Neural crest cell (in vitro differentiated cells): ENCODE data around the gene SEC14L1. TPM values are rescaled to one million over a fixed set of nuclear protein-coding genes. Genes with fewer than 3 reads are reported as not detected.

Source experiments
- DNase-seq: peaks from one replicate; pipeline ENCODE4 v3.0.0; 2021; ENCODE audit warnings: low read depth, mixed read lengths, low spot score
- H3K27ac Mint-ChIP-seq: one replicate; pipeline ENCODE4 v1.8.0; 2021; ENCODE audit warnings: mild to moderate bottlenecking, mixed read lengths; ENCODE audit not compliant: unreplicated experiment
- H3K27me3 Mint-ChIP-seq: 2 replicates; pipeline ENCODE4 v1.8.0; 2021; ENCODE audit warnings: low read depth, mild to moderate bottlenecking, mixed read lengths
- H3K36me3 Mint-ChIP-seq: 2 replicates; pipeline ENCODE4 v1.8.0; 2021; ENCODE audit warnings: low read depth, mild to moderate bottlenecking, mixed read lengths
- H3K4me1 Mint-ChIP-seq: 2 replicates; pipeline ENCODE4 v1.8.0; 2021; ENCODE audit warnings: mixed read lengths
- H3K4me3 Mint-ChIP-seq: one replicate; pipeline ENCODE4 v1.8.0; 2021; ENCODE audit warnings: mild to moderate bottlenecking, mixed read lengths
- H3K9me3 Mint-ChIP-seq: 2 replicates; pipeline ENCODE4 v1.8.0; 2021; ENCODE audit warnings: mixed read lengths
- CTCF ChIP-seq: fragments of 200-600 bp; sonication (generic); conservative IDR thresholded peaks from 2 replicates; pipeline ENCODE4 v1.5.0; 2021; ENCODE audit warnings: antibody characterized with exemption, mild to moderate bottlenecking
- total RNA-seq: library from RNA; stranded (reverse); gene quantifications from 2 replicates; pipeline ENCODE4 v1.2.1, GENCODE V29; 2021

The SEC14L1 gene
- total RNA-seq, 1 donor from 2014 or later, result 108 TPM

GRCh38 chr17:77184474-77184873 is 43.7 kb downstream of the SEC14L1 start:
- DNase-seq, result no peak
- no peaks in the 10 kb centered on the region for H3K27me3 Mint-ChIP-seq
- H3K4me1 Mint-ChIP-seq, result peaks cover 24% of the 10 kb centered on the region
- peaks cover 3% of the 10 kb centered on the region for H3K36me3 Mint-ChIP-seq
- no peaks in the 10 kb centered on the region for H3K9me3 Mint-ChIP-seq
- no peak for TF ChIP-seq CTCF
- H3K27ac Mint-ChIP-seq, result no peak overlapping the region
- H3K4me3 Mint-ChIP-seq, result no peak overlapping the region

- Mint-ChIP-seq H3K4me1 (peaks cover 27% of the 10 kb centered on the region), H3K9me3 (no peaks in the 10 kb centered on the region), H3K27me3 (no peaks in the 10 kb centered on the region), H3K36me3 (peaks cover 3% of the 10 kb centered on the region), H3K4me3 (no peak overlapping the region), H3K27ac (no peak overlapping the region)
- no peak for TF ChIP-seq CTCF
- DNase-seq, result no peak
Measured at GRCh38 chr17:77185137-77185536, 44.4 kb downstream of the SEC14L1 start.

- no peaks in the 10 kb centered on the region for H3K9me3 Mint-ChIP-seq
- no peaks in the 10 kb centered on the region for H3K27me3 Mint-ChIP-seq
- H3K36me3 Mint-ChIP-seq, result peaks cover 1% of the 10 kb centered on the region
- DNase-seq, result no peak
- H3K4me1 Mint-ChIP-seq, result peaks cover 31% of the 10 kb centered on the region
- H3K27ac Mint-ChIP-seq, result no peak overlapping the region
- TF ChIP-seq CTCF, result no peak
- H3K4me3 Mint-ChIP-seq, result no peak overlapping the region
Measured at GRCh38 chr17:77186141-77186604, 45.4 kb downstream of the SEC14L1 start.

- Mint-ChIP-seq H3K36me3 (peaks cover 7% of the 10 kb centered on the region), H3K4me1 (peaks cover 18% of the 10 kb centered on the region), H3K27ac (no peak overlapping the region), H3K4me3 (no peak overlapping the region), H3K27me3 (no peaks in the 10 kb centered on the region), H3K9me3 (no peaks in the 10 kb centered on the region)
- no peak for DNase-seq
- no peak for TF ChIP-seq CTCF
Measured at GRCh38 chr17:77188084-77189066, 47.6 kb downstream of the SEC14L1 start.

GRCh38 chr17:77189148-77189547 is 48.4 kb downstream of the SEC14L1 start:
- Mint-ChIP-seq H3K4me3 (no peak overlapping the region), H3K4me1 (peaks cover 18% of the 10 kb centered on the region), H3K36me3 (peaks cover 7% of the 10 kb centered on the region), H3K9me3 (no peaks in the 10 kb centered on the region), H3K27ac (no peak overlapping the region), H3K27me3 (no peaks in the 10 kb centered on the region)
- TF ChIP-seq CTCF, result no peak
- DNase-seq, result no peak
